Neural cell (in vitro differentiated cells): ENCODE results near the gene DCAF7.

Experiments used
- EP300 ChIP-seq: fragments of 450-650 bp; conservative IDR thresholded peaks from 2 replicates; pipeline ENCODE4 v1.6.1; 2014; ENCODE audit warnings: antibody characterized with exemption, mild to moderate bottlenecking, moderate library complexity; ENCODE audit not compliant: poor library complexity, severe bottlenecking
- POLR2AphosphoS5 ChIP-seq: IDR thresholded peaks from 2 replicates; pipeline ENCODE4 v1.6.1; 2012
- TAF1 ChIP-seq: IDR thresholded peaks from 2 replicates; pipeline ENCODE4 v1.6.1; 2012; ENCODE audit warnings: low read depth
- TF ChIP-seq, protein P1 (sequence below): fragments of 450-650 bp; IDR thresholded peaks from 2 replicates; pipeline ENCODE4 v1.5.1; 2014; ENCODE audit warnings: antibody characterized with exemption, mild to moderate bottlenecking, moderate library complexity; ENCODE audit not compliant: poor library complexity, severe bottlenecking

DNA sequence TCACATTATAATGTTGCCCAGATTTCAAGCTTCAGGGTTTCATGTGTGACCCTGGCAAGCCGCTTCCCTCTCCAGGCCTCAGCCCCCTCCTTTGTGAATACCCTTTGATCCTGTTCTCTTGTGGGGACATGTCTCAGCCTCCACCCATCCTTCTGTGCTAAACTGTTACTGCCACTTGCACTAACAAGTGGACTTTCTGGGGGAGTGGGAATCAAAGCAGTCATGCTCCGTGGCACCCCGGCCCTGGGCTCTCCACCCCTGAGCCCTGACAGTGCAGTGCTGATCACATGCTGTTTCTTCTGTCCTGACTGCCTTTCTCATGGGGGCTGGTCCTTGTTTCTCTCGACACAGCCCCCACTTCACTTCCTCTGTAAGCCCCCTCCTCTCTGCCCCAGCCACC lies 9.7 kb upstream of the DCAF7 start:
- TF ChIP-seq, protein P1, sequence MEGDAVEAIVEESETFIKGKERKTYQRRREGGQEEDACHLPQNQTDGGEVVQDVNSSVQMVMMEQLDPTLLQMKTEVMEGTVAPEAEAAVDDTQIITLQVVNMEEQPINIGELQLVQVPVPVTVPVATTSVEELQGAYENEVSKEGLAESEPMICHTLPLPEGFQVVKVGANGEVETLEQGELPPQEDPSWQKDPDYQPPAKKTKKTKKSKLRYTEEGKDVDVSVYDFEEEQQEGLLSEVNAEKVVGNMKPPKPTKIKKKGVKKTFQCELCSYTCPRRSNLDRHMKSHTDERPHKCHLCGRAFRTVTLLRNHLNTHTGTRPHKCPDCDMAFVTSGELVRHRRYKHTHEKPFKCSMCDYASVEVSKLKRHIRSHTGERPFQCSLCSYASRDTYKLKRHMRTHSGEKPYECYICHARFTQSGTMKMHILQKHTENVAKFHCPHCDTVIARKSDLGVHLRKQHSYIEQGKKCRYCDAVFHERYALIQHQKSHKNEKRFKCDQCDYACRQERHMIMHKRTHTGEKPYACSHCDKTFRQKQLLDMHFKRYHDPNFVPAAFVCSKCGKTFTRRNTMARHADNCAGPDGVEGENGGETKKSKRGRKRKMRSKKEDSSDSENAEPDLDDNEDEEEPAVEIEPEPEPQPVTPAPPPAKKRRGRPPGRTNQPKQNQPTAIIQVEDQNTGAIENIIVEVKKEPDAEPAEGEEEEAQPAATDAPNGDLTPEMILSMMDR, result no peak
- TF ChIP-seq POLR2AphosphoS5 (no peak), EP300 (no peak), TAF1 (no peak)
